ENCODE measurements around the gene GPX4.

Gene GPX4

DNA sequence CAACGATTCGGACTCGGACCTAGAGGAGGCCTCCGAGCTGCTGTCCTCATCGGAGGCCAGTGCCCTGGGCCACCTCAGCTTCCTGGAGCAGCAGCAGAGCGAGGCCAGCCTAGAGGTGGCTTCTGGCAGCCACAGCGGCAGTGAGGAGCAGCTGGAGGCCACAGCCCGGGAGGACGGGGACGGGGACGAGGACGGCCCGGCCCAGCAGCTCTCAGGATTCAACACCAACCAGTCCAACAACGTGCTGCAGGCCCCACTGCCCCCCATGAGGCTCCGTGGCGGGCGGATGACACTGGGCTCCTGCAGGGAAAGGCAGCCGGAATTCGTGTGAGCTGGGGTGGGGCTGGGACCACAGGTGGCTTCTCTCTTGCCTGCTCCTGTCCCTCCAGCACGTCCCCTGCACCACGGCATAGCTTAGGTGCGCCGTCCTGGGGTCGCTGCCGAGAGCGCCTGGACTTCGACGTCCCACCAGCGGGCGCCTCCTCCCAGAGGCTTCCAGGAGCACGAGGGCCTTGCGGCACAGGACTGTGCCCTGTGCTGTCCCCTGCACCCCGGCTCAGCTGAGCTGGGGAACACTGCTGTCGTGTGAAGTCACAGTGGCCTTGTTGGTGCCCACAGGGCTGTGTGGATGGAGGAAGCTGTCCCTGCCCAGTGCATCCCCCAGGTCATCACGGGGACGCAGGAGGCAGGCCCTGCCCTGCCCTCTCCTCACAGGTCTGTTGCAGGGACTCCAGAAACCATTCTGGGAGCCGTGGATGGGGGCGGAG lies 17.9 kb upstream of the GPX4 start:
- DNase-seq: no peak

DNA sequence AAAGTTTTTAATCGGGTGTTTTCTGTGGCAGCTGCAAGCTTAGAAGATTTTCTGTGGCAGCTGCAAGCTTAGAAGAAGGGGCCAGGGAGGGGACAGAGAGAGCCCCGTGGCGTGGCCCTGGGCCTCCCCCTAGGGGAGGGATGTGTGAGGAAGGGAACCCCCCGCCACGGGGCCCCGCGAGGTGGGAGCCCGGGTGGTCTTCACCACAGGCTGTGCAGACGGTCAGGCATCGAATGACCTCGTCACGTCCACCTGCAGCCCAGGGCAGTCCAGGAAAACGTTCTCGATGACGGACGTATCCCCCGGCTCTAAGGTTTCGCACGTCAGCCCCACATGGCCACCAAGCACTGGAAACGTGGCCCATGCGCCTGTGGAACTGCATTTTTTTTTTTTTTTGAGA lies 17.2 kb upstream of the GPX4 start:
- DNase-seq: no peak

DNA sequence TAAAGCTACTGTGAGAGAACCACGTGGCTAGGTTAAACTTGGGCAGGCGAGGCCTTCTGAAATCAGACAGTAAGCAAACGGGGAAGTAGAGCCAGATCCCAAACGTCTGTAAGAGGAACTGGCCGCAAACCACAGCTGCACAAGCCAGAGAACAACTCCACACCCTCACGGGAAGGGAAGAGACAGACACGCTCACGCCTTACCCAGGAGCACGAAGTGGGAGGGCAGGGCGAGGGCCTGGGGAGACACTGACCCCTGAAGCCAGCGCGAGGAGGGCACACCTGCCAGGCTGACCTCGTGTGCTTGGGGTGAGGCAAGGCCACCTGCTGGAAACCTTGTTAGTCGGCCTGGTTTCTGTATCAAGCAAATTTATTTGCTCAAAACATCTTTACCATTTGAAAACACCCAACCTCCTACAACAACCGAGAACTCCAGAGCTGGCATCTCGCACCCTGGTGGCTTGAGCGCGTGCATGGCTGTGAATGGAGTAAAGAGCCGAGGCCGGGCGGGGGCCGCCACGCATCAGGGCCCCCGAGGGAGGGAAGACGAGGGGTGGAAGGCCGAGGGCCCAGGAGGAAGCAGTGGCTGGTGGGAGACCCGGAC lies 15.9 kb upstream of the GPX4 start:
- no peak for DNase-seq

DNA sequence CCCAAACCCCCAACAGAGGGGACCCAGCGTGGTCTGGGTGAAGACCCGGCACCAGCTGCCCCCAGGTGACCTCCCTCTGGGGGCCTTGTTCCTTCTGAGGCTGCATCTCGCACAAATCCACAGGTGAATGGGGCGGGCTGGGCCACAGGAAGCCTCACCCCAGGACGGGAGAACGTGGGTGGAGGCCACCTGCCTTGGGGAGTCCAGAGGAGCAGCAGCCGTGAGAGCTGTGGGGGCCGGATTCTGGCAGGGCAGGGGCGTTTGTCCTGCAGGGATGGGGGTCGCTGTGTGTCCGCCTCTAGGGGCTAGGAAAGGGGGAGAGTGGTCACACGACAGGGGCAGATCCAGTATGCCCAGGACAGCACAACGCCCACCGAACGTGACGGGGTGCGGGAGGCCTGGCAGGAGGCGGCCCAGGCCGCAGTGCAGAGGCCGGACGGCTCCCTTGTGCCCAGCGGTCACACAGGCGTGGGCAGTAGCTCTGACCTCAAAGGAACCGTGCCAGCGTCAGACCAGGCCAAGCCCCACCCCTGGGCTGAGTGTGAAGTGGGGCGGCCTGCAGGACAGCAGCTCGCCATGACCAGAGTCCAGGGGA lies 15.3 kb upstream of the GPX4 start:
- DNase-seq: no peak

DNA sequence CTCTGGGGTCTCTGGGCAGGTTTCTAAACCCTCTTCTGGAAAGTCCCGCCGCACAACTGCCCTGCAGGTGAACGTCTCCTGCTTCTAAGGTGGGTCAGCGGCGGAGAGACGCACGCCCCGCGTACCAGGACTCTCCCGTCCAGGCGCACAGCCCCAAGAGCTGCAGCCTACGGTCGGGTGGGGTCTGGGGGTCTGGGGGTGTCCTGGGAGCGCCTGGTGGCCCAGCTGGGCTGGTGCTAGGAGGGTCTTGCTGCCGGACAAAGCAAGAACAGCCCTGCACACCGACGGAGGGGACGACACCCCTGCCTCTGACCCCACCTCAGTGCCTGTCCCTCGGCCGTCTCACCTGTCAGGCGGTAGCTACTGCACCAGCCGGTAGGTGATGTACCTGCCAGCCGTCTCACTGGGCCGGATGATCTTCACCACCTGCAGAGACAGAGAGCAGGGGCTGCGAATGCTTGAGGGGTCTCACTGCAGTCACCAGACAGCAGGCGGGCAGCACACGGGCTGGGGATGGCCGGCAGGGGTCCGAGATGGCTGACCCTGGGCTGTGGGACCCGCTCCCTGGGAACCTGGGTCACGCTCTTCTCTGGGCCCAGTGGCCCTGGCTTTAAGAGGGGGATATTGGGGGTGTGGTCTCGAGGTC lies 14.5 kb upstream of the GPX4 start:
- no peak for DNase-seq

DNA sequence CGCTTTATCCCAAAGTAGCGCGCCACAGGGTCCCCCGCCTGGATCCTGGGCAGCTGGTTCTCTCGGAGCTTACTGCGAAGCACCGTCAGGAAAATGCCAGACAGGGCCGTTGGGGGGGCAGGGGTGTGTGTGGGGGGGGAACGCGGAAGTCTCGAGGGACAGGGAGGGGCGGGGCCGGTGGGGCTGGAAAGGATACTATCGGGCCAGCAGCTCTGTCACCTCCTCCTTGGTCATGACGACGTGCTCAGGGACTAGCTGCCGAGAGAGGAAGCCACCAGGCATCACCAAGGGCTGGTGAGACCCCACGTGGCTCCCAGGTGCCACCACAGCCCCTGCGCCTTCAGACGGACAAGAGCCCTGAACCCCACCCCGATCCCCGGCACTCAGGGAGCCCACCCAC lies 13.9 kb upstream of the GPX4 start:
- DNase-seq: no peak

DNA sequence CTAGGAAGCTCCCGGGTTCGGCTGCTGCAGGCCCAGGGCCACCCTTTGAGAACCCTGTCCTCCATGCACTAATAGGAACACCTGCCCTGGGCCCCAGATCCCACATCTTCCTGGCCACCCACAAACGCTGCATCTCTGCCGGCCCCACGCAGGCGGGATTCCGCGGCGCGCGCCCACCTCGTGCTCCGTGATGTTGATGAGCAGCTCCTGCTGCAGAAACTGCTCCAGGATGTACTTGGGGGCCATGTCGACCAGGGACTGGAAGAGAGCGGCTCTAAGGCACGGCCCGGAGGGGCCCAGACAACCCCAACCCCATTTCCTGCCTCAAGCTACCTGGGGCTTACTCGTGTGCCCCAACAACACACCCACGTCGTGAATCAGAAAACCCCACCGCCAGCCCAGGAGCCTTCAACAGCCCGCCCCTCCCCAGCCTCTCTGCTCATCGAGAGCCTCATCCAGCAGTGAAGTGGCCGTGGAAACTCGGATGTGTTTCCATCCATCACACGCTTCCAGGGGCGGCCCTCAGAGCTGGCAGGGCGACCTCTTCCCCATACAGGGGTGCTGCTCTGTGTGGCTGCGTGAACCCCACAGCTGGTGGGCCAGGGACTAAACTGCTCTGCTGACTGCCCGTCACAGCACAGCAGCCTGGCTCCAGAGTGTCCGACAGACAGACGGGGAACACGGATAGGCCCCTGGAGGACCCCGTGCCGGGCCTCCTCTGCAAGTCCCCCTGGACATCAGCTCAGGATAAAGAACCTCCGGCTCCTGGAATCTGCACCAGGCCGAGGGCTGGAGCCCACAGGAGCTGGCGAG lies 12.9 kb upstream of the GPX4 start:
- no peak for DNase-seq

DNA sequence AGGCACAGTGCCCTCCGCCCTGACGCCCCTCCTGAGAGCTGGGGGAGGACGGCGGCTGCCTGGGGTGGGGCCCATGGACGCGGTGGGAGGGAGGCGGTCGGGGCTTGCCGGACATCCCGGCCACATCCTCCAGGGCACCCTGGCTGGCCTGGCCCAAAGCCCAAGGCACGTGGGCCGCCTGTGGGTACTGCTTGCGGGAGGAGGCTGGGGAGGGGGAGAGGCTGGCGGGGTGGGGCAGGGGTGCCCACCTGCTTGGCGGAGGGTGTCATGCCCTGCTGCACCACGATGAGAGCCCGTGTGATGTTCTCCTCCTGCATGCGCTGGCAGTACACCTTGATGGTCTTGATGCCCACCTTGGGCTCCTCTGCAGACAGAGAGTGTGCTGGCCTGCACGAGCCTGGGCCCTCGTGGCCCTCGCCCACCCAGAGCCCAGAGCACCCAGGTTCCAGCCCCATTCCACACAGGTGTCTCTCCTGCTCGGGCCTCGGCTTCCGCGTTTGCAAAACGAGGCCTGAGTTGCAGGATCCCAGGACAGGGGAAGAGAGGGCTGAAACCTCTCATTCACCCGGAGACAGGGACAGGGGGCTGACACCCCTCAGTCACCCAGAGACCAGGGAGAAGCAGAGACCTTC lies 12.1 kb upstream of the GPX4 start:
- no peak for DNase-seq

DNA sequence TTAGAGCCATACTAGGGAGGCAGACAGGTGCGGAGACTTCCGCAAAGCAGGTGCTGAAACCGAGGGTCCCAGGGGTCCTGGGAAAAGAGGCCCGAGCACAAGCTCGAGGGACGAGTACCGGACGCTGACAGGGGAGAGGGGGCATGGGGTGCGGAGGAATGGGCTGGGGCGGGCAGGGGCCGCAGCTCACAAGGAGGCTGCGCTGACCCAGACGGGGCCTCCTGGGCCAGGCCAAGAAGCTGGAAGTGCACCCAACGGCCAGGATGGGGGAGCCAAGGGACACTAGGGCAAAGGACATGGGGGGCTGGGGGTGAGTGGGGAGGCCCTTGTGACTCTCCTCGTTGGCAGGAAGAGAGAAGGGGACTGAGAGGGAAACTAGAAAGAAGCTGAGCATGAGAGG lies 10.5 kb upstream of the GPX4 start:
- no peak for DNase-seq

DNA sequence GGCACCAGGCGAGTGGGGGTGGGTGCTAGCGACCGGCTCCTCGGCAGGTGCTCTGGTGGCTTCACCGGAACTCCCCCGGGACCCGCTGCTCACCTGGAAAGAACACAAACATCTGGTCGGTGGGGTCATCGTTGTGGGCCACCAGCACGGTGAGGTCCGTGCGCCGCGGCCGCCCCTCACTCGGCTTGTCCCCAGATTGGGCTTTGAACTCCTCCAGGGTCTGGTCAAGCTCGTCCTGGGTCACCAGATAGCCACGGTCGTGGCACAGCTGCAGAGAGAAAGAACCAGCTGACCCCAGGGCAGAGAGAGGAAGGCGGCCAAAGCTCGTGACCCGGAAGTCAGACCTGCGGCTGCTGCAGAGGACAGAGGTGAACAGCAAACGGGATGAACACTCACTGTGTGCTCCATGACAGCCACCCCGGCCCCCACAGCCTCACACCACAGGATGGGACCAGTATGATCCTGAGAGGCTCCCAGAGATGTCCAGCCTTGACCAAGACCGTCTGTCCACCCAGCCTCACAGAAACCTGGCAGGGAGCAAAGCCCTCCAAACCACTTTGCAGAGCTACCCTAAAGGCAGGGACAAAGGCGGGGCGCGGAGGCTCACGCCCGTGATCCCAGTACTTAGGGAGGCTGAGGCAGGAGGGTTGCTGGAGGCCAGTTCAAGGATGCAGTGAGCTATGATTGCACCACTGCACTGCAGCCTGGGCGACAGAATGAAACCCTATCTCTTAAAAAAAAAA lies 9.8 kb upstream of the GPX4 start:
- DNase-seq: no peak

DNA sequence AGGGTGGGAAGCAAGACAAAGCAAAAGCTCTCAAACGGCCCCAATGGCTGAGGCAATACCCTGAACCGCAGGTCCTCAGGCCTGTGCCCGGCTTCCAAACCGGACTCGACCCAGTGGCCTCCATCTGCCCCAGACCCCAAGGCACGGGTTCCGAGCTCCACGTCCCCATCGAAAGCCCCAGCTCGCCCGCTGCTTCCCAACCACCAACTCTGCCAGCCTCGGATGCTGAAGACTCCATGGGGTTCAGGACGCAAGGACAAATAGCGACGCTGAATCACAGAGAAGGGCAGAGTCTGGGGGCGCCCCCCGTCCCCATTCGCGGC lies 9.2 kb upstream of the GPX4 start:
- DNase-seq: no peak

DNA sequence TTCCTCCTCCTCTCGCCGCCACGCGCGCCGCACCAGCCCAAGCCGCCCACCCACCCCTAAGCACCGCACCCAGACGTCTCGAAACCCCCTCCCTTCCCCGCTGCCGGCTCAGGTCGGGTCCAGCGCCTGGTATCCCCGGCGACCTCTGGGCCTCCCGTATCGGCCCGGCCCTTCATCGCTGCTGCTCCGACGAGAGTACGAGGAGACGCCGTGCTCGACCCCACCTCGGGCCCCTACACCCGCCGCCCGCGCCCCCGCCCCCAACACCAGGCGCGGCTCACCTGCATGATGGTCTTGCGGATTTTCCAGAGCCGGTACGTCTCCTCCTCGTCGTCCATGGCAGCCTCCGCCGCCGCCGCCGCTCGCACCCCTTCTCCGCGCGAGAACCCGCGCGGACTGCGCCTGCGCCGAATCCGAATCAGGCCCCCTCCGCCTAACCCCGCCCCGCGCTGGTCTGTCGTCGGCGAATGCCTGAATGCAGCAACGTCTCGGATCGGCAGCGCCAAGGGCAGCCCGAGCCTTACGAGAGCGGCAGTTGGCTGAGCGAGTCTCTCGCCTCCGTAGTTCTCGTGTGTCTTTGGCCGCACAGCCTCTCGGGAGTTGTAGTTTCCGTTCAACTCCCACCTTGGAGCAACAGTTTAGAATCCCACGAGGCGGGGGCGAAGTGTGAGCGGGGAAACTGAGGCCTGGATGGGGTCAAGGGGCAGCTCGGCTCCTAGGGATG lies 8.7 kb upstream of the GPX4 start, which contains the start of gene POLR2E:
POLR2E (minus strand) TSS at position 398 of the 724 bp plus-strand sequence; CDS start at position 338, 60 bp downstream.
- DNase-seq: peak; percentile 99

DNA sequence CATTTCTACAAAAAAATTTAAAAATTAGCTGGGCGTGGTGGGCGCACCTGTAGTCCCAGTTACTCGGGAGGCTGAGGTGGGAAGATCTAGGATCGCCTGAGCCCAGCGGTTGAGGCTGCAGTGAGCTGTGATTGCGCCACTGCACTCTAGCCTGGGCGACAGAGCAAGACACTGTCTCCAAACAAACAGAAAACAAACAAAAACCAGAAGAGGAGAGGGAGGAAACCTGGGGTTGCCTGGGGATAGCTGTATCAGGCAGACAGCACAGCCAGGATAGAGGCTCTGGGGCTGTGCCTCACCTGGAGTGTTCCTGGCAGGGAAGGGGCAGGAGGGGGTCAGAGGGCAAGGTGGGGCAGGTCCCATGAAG lies 6.0 kb upstream of the GPX4 start:
- DNase-seq: no peak

DNA sequence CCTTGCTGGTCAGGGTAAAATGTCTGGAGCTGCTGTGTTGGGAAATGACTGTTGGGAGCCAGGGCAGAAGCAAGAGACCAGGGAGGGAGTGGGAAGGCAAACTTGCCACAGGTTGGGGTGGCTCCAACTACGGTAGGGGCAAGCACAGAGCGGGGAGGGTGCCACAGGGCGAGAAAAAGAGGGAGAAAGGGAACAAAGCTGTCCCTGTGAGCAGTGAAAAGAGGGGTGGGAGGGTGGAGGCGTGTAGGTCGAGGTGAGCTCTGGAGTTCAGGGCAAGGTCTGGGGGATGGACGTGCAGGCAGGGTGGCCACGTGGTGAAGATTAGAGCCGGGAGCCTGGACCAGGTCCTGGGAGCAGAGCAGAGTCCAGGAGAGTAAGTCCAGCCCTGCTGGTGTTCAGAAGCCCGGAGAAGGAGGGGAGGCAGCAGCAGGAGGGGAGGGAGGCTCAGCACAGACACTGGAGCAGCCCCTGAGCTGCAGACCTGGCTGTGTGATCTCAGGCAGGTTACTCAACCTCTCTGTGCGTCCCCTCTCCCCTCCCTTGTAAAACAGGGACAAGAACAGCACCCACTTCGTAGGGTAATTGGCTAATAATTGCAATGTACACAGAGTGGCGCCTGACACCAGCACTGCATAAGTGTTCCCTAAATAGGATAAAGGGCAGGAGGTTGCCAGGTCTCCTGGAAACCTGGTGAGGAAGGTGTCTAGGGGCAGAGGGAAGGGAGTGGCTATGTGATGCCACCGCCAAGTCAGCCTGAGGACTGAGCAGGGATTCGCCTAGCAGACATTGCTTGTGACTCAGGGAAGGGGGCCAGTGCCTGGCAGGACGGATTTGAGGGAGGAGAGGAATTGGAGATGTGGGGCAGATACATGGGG lies 5.4 kb upstream of the GPX4 start:
- DNase-seq: no peak

DNA sequence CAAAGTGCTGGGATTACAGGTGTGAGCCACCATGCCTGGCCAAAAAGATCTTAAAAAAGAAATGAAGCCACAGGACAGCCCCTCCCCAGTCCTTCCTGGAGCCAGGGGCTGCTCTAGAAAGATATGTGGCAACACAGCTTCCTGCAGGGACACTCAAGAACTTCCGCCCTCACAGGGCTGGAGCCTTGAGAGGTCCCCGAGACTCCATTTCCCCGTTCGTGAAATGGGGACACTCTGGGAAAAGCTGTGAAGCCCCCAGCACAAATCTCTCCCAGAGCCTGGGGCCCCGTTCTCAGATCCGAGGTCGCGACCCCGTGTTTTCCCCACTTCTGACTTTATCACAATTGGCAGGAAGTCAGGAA lies 2.5 kb upstream of the GPX4 start:
- DNase-seq: no peak

DNA sequence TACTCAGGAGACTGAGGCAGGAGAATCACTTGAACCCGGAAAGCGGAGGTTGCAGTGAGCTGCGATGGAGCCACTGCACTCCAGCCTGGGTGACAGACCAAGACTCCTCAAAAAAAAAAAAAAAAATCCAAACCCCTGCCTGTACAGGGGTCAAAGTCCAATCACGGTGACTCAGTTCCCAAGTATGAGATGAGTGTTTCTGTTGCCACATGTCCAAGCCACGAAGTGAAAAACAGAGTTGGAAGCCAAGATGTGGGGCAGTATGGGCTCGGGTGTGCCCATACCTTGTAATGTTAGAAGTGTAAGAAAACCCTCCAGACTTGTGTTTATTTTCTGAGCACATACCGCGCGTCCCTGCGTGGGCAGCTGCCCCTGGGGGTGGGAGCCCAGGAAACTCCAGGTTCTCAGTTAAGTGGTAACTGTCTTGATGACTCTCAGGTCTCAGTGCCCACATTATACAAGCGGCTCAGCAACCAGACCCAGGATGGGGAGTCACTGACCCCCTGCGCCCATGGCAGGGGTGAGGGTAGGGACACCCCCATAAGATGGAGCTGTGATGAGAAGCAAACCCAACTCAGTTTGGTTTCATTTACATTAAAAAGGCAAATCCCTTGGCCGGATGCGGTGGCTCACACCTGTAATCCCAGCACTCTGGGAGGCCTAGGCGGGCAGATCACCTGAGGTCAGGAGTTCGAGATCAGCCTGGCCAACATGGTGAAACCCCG lies 1.2 kb upstream of the GPX4 start:
- DNase-seq: no peak

DNA sequence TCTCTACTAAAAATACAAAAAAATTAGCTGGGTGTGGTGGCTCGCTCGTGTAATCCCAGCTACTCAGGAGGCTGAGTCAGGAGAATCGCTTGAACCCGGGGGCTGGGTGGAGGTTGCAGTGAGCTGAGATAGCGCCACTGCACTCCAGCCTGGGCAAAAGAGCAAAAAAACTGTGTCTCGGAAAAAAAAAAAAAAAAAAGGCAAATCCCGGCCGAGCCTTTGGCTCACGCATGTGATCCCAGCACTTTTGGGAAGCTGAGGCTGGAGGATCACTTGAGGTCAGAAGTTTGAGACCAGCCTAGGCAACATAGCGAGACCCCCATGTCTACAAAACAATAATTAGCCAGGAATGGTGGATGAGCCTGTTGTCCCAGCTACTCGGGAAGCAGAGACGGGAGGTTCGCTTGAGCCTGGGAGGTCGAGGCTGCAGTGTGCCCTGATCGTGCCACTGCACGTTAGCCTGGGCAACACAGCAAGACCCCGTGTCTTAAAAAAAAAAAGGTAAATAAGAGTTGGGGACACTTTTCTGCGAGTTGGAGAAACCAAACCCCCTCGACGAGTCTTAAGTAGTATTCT lies 574 bp upstream of the GPX4 start:
- DNase-seq: no peak

DNA sequence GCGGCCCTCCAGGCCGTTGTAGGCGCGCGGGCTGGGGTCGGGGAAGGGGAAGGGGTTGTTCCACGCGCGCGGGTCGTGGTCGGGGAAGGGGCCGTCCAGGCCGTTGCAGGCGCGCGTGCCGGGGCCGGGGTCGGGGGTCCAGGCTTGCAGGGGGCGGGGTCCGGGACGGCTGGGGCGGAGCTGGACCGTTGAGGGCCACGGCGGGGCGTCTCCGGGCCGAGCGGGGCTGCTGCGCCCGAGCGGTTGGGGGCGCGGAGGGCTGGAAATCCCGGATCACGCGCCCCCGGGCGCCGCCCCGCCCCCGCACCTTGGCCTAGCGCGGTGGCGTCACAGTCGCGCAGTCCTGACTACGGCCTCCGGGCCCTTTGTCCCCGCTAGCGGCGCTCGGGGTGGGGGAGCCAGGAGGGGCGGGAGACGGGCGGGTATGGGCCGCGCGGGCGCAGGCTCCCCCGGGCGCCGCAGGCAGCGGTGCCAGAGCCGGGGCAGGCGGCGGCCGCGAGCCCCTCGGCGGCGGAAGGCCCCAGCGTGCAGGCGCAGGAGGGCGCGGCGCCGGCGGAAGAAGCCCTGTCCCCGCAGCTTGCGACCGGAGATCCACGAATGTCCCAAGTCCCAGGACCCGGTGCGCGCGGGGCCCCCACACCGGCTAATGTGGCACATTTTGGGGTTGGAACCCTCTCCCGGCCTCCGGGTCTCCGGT lies 665 bp downstream of the GPX4 start:
- peak; percentile 84 for DNase-seq

Measured in NCI-H345 (cell line).